Activated gamma-delta T cell (primary cell): Measurements from ENCODE around the gene LMTK3.

Experiments
- DNase-seq: peaks from one replicate; lab custom pipeline; 2025; lab: John Stamatoyannopoulos, UW
- total RNA-seq, 2 donors: gene quantifications; one replicate each; lab custom pipeline; 2026; lab: John Stamatoyannopoulos, UW

LMTK3 gene, protein sequence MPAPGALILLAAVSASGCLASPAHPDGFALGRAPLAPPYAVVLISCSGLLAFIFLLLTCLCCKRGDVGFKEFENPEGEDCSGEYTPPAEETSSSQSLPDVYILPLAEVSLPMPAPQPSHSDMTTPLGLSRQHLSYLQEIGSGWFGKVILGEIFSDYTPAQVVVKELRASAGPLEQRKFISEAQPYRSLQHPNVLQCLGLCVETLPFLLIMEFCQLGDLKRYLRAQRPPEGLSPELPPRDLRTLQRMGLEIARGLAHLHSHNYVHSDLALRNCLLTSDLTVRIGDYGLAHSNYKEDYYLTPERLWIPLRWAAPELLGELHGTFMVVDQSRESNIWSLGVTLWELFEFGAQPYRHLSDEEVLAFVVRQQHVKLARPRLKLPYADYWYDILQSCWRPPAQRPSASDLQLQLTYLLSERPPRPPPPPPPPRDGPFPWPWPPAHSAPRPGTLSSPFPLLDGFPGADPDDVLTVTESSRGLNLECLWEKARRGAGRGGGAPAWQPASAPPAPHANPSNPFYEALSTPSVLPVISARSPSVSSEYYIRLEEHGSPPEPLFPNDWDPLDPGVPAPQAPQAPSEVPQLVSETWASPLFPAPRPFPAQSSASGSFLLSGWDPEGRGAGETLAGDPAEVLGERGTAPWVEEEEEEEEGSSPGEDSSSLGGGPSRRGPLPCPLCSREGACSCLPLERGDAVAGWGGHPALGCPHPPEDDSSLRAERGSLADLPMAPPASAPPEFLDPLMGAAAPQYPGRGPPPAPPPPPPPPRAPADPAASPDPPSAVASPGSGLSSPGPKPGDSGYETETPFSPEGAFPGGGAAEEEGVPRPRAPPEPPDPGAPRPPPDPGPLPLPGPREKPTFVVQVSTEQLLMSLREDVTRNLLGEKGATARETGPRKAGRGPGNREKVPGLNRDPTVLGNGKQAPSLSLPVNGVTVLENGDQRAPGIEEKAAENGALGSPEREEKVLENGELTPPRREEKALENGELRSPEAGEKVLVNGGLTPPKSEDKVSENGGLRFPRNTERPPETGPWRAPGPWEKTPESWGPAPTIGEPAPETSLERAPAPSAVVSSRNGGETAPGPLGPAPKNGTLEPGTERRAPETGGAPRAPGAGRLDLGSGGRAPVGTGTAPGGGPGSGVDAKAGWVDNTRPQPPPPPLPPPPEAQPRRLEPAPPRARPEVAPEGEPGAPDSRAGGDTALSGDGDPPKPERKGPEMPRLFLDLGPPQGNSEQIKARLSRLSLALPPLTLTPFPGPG (N-terminal part only)
- total RNA-seq = 14.1 to 21.3 reads per million in 2 donors

DNA sequence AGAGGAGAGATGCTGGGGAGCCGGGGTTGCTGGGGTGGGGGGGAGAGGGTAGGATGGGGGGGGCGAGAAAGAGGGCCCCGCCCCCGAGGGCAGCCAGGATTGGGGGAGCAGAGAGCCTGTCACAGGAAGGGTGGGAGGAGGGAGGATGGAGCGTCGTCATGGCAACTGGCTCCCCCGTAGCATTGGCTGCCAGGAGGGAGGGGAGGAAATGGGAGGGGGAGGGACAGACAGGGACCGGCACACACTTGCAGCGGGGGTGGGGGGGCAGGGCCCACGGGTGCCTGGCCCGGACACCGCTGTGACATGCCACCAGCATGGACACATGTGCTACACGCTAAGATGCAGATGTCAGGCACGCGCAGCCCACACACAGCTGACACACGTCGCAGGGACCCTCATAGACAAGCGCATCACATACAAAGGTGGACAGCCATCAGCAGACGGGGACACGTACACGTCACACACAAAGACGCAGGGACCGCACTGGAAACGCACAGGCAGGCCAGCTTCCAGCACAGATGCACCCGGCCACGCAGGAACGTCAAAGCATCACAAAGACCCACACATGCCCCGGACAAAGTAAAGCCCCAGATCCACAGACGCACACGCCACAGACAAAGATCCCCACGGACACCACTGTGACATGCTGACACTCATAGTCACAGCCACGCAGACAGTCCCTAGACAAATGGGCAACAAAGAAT lies at the start of gene LMTK3:
TSS of gene LMTK3 (minus strand) at position 36 of the 704 bp plus-strand sequence. CDS start 259 bp downstream, outside the sequence.
- peak; percentile 39 for DNase-seq

DNA sequence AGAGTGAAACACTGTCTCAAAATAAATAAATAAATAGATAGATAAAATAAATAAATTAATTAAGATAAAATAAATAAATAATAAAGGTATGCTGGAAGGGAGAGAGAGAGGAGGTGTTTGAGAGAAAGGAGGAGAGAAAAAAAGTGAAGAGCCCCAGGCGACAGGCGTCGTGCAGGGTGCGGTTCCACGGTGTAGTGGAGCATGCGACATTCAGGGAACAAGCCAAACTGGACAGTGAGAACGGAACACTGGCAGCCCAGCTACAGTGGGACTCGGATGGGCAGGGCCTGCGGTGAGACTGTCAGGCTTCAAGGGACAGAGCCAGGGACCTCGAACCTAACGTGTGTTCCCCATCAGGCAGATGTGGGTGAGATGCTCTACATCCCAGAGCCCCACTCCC lies 49.8 kb upstream of the LMTK3 start:
- no peak for DNase-seq

DNA sequence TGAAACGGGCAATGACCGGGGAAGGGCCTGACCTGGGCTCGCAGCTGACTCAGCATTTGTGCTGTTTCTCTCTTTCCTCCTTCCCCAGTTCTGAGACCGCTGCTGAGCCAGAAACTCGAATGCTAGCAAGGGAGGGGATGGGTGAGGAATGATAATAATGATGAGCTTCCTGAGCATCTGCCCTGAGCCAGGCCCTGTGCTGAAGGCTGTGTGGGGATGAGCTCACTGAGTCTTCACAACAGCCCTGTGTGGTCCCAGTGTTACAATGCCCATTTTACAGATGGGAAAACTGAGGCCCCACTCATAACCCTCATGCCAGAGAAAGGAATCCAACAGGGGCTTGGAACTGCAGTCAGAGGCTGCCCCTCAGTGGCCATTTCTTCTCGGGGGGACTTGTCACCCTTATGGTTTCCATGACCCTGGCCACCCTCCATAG lies 48.5 kb upstream of the LMTK3 start:
- no peak for DNase-seq

DNA sequence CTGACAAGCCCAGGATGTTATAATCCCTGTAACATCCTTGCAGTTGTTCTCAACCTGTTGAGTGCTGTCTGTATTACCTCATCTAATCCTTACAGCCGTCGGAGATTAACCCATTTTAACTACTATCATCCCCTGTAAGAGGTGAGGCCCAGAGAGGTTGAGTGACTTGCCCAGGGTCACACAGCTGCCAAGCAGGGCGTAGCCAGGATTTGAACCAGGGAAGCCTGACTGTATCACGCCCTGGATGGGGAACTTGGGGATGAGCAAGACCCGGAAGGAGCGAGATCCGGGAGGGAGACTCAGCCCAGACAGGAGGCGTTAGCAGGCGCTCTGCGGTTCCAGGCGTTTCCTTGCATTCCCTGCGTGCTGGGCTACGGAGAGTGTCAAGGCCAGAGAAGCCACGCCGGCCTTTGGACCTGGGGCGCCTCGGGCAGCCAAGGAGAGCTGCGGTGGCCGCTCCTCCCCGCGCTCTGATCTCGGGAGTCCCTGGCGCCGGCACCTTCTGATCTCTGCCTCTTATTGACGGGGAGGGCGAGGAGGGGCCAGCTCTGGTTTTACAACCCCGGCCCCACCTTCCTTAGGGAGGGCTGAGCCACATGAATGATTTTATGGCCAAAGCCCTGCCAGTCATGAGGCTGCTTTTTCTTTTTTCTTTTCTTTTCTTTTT lies 46.5 kb upstream of the LMTK3 start:
- DNase-seq = no peak

DNA sequence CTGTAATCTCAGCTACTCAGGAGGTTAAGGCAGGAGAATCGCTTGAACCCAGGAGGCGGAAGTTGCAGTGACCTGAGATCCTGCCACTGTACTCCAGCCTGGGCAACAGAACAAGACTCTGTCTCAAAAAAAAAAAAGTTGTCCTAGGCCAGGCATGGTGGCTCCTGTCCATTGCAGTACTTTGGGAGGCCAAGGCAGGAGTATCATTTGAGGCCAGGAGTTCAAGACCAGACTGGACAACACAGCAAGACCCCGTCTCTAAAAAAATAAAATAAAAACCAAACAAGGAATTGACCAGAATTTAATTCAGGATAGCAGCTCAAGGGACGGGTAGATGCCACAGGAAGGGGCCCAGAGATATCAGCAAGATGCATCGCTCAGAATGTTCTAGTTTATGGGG lies 45.2 kb upstream of the LMTK3 start:
- DNase-seq = no peak

DNA sequence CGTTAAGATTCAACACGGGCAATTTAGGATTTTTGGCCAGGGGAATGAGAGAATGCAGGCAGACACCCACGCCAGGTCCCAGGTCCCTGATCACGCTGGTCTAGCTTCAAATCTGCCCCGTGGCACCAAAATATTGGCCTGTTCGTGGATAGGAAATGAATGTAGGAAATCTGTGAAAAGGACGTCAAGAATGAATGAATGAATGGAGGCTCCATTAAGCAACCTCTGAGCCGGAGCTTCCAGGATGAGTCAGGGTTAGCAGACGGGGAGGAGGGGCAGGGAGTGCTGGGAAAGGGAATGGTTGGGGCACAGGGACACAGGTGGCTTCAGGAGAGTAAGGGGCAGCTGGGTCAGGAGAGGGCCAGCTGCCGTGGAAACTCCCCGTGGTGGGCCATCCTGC lies 44.5 kb upstream of the LMTK3 start:
- DNase-seq = no peak

DNA sequence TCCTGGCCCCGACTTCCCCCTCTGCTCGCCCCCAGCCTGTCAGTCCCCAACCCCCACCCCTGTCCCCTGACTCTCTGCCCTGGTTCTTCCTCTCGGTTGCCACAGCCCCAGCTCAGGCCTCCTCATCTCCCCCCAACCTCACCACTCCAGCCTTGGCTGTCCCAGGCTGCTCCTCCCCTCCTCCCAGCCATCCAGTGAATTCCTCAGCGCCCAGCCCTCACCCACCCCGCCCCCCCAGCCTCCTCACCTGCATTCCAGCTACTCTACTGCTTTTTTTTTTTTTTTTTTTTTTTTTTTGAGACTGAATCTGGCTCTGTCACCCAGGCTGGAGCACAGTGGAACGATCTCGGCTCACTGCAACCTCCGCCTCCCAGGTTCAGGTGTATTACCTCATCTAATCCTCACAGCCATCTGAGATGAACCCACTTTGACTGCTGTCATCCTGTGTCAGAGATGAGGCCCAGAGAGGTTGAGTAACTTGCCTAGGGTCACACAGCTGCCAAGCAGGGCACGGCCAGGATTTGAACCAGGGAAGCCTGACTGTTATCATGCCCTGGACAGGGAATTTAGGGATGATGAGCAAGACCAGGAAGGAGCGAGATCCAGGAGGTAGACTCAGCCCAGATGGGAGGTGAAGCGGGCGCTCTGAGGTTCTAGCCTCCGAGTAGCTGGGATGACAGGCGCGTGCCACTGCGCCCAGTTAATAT lies 42.9 kb upstream of the LMTK3 start:
- no peak for DNase-seq

DNA sequence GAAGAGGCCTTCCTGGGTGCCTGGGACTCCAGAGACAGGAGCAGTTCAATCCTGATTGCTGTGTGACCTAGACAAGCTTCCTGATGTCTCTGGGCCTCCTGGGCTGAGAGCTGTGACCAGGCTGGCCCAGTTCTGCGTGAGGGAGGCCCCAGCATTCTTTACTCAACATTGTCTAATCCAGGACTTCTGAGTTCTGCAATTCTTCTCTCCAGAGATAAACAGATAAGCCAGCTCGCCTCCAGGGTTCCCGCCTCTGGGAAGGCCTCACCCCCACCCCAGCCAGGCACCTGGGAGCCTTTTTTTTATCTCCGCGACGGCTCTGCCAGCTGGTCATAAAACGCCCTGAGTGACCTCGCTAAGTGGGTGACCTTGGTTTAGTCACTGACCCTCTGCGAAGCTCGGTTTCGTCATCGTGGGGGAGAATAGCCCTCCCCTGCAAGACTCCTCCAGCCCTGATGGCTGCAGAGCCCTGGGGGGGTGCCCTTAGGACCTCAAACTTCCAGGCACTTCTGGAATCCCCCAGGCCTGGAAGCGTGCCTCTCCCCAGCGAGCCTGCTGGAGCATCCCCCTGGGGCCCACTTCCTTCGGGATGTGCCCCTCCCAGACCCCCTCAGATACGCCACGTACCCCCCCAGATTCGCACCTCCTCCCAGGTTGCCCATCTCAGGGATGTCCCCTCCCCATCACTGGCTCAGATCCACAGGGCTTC lies 42.2 kb upstream of the LMTK3 start:
- no peak for DNase-seq

DNA sequence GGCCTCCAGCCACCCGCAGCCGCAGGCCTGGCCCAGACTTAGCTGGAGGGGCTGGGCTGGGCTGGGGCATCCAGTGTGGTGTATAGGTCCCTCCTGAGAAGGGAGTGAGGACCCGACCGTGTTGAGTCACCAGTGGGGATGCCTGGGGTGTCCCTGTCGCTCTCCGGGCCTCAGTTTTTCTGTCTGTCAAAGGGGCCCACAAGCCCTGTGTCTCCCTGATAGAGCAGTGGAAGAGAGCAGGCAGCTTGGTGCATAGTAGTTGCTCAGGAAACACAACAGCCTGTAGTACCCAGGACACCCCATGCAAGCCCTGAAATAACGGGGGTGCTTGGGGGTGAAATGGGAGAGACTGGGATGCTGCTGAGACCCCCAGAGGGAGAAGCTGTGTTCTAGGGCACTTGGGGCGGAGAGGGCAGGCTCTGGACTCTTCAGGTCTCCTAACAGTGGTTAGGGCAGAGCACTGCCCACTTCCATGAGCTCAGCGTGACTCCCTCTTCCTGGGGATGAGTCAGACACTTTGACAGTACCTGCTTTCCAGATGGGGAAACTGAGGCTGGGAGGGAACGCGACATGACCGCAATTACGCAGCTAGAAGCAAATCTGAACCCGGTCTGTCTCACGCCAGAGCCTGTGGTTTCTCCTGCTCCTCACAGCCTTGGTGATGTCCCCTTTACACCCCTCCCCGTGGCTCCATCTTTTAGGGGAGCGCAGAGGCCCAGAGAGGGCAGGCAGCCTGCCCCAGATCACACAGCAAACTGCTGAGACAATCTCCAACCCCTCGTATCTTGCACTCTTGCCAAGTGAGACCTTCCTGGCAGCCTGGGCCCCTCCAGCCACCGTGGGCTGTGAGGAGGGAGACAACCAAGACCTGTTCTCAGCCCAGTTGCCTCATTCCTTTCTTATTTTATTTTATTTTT lies 41.0 kb upstream of the LMTK3 start:
- DNase-seq = no peak

DNA sequence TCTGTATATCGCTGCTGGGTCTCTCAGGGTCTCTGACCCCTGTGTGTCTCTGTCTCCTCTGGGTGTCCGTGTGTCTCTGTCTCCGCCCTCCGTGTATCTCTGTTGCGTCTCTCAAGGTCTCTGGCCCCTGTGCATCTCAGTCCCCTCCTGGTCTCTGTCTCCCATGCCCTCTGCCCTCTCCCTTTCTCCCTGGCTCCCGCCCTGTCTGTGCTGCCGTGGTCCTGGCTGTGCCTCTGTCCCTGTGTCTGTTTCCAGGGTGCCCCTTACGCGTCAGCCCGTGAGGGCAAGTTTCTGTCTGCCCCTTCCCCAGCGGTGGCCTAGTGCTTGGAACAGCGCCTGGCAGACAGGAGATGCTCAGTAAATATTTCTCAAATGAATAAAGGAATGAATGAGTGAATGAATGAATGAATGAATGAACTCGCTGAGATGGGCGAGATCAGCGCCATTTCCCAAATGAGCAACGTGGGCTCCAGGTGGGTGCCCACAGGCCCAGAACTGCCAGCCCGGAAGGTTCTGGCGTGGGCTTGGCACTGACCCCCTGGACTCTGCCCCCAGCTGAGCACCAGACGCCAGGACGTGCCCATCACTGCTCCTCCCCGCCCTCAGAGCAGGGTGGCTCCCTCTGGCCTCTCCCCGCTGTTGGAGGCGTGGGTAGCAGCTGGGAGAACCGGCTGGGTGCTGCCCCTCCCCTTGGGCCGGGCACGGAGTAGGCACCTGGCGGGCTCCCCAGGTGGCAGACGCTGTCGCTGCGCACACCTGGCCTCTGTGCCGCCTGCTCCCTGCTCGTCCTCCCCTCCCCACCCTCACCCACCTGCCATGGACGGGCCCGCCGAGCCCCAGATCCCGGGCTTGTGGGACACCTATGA lies 40.0 kb upstream of the LMTK3 start, which contains the start of gene SULT2B1:
TSS of gene SULT2B1 (plus strand) at position 736 of the 866 bp plus-strand sequence. CDS start at position 817, 81 bp downstream.
- no peak for DNase-seq

DNA sequence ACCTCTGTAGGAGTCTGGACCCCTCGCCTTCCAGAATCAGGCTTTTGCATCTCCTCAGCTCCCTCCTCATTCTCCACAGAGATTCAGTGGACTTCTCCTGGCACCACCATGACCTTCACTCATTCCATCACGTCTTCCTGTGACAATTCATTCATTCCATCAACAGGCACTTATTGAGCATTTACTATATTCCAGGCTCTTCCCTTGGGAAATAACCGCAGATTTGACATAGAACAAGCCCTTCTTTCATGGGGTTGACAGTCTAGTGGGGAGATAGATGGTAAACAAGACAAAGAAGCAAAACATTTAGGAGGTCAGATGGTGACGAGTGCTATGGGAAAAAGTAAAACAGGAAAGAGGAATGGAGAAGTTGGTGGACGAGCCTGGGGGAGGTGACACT lies 37.7 kb upstream of the LMTK3 start:
- DNase-seq = no peak

DNA sequence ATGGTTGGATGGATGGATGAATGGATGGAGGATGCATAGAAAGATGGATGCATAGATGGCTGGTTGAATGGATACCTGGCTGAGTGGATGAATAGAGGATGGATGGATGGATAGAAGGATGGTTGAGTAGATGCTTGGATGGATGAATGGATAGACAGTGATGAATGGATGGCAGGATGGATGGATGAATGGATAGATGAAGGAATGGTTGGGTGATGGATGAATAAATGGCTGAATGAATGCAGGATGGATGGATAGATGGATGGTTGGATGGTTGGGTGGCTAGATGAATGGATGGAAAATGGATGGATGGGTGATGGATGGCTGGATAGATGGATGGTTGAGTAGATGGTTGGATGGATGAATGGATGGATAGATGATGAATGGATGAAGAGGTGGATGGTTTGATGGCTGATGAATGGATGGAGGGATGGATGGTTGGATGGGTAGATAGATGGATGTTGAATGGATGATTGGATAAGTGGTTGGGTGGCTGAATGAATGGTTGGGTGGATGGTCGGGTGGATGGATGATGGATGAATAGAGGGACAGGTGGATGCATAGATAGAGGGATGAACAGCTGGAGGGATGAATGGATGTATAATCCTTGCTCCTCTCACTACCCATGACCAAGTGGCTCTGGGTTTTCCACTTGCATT lies 36.7 kb upstream of the LMTK3 start:
- no peak for DNase-seq

DNA sequence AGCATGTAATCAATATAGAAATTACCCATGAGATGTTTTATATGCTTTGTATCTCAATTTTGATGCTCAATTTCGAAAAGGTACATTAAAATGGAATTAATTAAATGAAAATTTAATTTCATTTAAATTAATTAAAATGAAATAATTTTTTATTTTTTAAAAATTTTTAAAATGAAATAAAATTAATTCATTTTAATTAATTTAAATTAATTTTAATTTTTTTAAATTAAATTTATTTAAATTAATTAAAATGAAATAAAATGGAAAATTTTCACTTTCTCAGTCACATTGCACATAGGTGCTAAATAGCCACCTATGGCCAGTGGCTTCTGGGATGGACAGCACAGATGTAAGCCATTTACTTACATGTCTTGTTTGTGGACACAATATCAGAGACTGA lies 36.1 kb upstream of the LMTK3 start:
- no peak for DNase-seq

DNA sequence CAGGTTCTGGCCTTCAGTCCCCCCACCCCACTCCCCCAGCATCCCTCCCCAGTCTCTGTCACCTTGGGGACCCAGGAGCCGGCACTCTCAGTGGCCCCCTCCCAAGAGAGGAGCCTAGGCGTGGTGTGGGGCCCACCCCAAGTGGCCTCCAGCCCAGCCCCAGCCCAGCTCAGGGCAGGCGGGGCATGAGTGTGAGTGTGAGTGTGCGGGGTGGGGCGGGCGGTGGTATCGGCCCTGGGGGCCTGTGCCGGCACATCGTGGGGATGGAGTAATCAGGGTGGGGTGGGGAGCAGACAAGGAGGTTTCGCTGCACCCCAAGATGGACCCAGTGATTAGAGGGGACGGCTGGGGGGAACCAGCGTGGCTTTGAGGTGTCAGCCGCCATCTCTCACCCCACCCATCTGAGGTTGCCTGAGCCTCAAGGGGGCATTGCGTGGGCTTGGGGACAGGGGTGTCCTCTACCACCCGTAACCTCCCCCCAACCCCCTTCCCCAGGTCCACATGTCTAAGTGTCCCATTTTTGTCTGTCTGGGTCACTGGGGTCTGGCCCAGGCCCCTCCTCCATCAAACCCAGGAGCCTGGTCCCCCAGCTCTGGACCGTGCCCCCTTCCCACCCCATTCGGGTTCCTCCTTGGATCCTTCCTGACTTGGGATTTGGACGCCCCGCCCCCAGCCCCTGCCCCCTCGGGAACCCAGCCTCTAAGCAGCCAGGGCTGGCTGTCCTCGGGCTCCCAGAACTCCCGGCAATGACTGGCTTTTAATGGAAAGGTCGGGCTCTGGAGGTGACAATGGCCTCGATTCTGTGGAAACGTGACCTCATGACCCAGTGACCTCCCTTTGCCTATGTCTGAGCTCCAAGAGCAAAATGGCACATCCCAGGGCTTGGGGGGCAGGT lies 33.5 kb upstream of the LMTK3 start:
- no peak for DNase-seq

DNA sequence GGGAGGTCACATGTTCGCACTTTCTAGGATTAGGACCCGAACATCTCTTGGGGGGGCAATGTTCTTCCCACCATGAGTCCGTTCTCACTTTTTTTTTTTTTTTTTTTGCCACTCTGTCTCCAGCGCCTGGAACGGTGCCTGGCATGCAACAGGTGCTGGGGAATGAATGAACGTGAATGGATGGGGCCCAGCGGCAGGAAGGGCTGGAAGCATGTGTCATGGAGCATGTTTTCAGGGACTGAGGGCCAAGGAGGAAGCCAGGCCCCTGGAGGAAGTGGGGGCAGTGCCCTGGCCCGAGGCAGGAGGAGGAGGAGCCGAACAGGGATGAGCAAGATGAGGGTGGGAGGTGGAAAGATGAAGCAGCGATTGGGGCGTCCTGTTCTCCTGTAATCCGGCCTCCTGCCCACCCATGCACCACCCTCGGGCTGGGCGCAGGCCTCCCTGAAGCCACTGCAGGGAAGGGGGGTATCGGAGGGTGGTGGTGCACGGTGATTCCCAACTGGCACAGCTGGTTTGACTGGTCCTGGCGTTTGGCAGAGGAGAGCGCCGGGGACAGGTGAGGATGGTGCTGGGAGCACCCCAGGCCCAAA lies 31.6 kb upstream of the LMTK3 start:
- no peak for DNase-seq
